GM18505 (cell line): ENCODE results near the gene XCL2.
"Not testable (repeated sequence)": the region's sequence is repeated elsewhere in the genome, so short reads cannot be mapped to it uniquely, and the experiment has no call there.

Experiments used
- ATAC-seq: cut with Tn5 transposase; IDR thresholded peaks from one replicate; pipeline ENCODE4 v1.9.1; 2021; ENCODE audit not compliant: unreplicated experiment
- POLR2A ChIP-seq: IDR thresholded peaks from 4 replicates; pipeline ENCODE4 v1.6.1; 2011; ENCODE audit warnings: borderline replicate concordance; ENCODE audit not compliant: insufficient read depth, insufficient read length; ENCODE audit errors: extremely low read depth

Gene XCL2

DNA sequence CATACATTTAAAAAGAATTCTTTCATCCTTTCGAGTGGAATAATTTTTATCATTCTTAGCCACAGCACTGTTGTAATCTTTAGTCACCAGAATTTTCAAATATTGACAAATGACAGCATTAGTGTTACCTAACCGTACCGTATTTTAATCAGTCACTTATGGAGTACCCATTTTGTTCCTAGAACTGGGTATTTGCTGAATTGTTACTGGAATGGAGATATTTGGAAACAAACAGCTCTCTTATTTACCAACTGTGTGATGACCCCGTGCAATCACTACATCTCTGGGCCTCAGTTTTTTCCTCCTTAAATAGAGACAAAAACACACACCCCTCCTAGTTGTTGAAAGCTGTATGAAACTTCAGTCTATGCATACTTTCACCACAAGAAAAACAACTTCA, 7.9 kb upstream of the XCL2 start:
- ATAC-seq: no peak
- TF ChIP-seq POLR2A: no peak

- no peak for ATAC-seq
- no peak for TF ChIP-seq POLR2A
Measured at GRCh38 chr1:168550971-168551370, 7.2 kb upstream of the XCL2 start.

DNA sequence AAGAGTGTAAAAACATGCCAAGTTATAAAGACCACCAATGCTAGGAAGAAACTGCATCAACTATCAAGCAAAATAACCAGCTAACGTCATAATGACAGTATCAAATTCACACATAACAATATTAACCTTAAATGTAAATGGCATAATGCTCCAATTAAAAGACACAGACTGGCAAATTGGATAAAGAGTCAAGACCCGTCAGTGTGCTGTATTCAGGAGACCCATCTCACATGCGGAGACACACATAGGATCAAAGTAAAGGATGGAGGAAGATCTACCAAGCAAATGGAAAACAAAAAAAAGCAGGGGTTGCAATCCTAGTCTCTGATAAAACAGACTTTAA, 2.7 kb upstream of the XCL2 start:
- ATAC-seq: not testable (repeated sequence)

- ATAC-seq: not testable (repeated sequence)
Measured at GRCh38 chr1:168545678-168546552, 2.1 kb upstream of the XCL2 start.

- not testable (repeated sequence) for ATAC-seq
Measured at GRCh38 chr1:168542978-168543377, 819 bp downstream of the XCL2 start.

DNA sequence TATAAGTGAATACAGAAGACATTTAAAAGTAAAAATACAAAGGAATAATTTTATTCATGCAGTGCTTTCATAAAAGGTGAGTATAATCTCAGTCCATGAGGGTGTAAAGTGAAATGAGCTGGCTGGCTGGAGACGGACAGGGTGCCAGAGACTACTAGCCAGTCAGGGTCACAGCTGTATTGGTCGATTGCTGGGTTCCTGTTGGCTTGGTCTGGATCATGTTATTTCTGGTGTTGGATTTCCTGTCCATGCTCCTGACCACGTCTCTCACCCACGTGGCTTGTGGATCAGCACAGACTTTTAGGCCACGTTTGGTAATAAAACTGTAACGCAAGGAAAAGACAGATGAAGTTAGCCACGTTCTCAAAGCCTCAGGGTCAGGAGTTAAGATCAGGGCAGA, 3.0 kb downstream of the XCL2 start:
- ATAC-seq: not testable (repeated sequence)

GRCh38 chr1:168535536-168535935, 8.3 kb downstream of the XCL2 start:
- peak; percentile 69 for ATAC-seq
- TF ChIP-seq POLR2A: no peak

GRCh38 chr1:168531615-168532345, 12.0 kb downstream of the XCL2 start:
- no peak for ATAC-seq

DNA sequence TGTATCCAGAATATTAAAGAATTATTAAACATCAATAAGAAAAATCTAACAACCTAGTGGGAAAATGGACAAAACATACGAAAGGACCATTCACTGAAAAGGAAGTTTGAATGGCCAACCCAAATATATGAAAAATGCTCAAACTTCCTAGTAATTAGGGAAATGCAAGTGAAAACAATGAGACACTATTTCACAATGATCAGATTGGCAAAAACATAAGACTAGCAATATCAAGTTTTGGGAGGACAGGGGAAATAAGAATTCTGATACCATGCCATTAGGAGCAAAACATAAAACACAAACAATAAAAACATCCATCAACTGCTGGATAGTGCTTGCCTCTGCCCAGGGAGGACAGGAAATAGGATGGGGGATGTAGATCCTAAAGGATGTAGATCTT, 14.3 kb downstream of the XCL2 start:
- no peak for TF ChIP-seq POLR2A
- ATAC-seq: no peak

More at GRCh38 chr1:168531615-168532345, 12.0 kb downstream of the XCL2 start:
- no peak for TF ChIP-seq POLR2A

DNA sequence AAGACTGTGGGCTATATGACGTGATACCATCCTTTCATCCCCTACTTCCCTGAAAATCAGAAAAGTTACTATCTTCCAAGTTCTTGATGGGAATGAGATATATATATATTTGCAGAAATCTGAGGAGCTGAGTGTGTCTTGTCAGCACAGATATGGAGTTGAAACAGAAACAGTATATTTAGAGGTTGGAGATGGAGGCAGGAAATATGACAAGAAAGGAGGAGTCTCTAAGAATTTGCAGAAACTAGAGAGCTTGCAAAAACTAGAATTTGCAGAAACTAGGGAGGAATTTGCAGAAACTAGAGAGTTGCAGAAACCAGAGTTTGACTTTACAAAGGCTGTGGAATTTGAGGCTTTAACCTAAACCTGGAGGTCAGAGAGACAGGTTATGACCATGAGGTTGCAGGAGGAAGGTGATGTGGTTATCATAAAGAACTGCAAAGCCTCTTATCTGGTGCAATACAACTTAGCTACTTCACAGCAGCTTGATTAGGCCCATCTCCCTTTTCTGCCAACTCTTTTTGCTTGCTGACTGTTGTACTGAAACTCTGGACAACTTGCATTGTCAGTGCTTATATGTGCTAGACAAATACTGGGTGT, 22.3 kb downstream of the XCL2 start:
- ATAC-seq: no peak
- TF ChIP-seq POLR2A: no peak

DNA sequence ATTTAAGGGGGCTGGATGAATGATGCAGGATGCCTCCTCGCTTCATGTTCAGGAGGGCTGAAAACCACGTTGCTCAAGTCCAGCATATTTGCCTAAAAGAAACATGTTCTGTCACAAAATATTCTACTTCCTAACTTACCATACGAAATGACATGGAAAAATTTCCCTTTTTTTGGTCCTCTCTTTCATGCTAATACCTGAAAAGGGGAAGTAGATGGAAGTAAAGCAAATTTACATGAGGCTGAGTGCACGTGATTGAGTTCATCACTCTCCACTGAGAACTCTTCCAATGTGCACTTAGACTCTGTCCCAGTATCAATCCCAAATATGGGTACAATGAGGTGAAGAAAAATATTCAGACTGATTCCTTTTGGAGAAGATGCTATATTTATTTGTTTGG, 23.0 kb downstream of the XCL2 start:
- ATAC-seq: no peak

DNA sequence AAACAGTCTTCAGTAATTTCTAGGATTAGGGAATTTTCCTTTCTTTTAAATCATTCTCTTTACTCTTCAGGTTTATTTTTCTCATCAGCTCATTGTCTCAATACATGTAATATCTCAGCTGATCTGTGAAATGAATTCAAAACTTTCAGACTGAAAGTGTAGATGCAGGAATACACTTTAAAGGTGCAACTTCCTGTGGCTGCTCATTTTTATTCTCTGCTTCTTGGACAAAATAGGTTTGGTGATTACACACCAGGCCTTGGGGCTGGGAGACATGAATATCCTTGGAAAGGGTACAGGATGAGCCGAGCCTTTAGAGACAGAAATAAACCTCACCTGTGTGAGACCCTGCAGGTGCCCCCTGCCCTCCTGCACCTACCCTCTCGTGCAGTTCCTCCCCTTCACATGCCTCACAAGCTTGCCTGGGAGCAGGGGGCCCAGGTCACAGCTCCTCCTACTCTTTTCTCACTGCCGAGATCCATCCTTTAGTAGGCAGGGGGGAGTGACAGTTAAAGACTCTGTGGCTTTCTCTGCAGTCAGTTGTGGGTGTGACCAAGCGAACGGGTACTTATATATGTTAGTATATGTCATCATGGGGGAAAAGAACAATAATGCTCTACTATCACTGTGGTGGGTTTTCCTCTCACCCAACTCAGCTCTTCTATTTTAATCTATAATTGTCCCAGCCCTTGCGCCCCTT, 23.6 kb downstream of the XCL2 start:
- no peak for TF ChIP-seq POLR2A
- no peak for ATAC-seq

More for the DNA sequence above, 23.0 kb downstream of the XCL2 start:
- TF ChIP-seq POLR2A: no peak

DNA sequence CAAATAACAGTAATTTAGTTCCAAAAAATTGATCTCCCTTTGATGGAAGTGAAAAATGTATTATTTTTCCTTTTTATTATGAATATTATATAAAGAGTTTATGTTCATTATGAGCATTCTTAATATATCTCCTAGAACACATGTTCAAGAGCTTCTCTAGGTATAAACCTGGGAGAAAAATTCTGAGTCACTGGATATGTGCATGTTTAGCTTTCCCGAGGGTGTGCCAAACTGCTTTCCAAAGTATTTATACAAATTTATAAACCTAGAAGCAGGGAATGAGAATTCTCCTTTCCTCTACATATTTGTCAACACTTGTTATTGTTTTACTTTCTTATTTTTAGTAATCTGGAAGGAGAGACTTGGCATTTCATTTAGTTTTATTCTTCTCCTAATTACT, 25.0 kb downstream of the XCL2 start:
- no peak for TF ChIP-seq POLR2A
- ATAC-seq: no peak
